SK-N-SH (cell line): Measurements from ENCODE around the gene MYOM1.

Source experiments
- CTCF ChIP-seq: fragments of 200-600 bp; sonication (generic); IDR thresholded peaks from 2 replicates; pipeline ENCODE4 v1.6.1; 2017; ENCODE audit warnings: antibody characterized with exemption, mild to moderate bottlenecking, moderate library complexity
- ELF1 ChIP-seq: IDR thresholded peaks from 2 replicates; pipeline ENCODE4 v1.4.0; 2012
- EP300 ChIP-seq, 2 experiments: IDR thresholded peaks; 2 replicates each; pipeline versions ENCODE4 v1.4.0 to v1.6.1; 2012; ENCODE audit warnings: borderline replicate concordance in 1 of 2, low read depth in 1 of 2, low read length in 1 of 2
- FOXJ3 ChIP-seq: sonication (generic); formaldehyde crosslinking; IDR thresholded peaks from 2 replicates; pipeline ENCODE4 v1.5.1; 2020; ENCODE audit warnings: mild to moderate bottlenecking, missing genetic modification reagents
- GABPA ChIP-seq: IDR thresholded peaks from 2 replicates; pipeline ENCODE4 v1.4.0; 2012; ENCODE audit warnings: low read depth, mild to moderate bottlenecking
- MXI1 ChIP-seq: IDR thresholded peaks from 2 replicates; pipeline ENCODE4 v1.6.1; 2012; ENCODE audit warnings: mild to moderate bottlenecking, low read depth, low read length, improper control_type of control experiment
- NFIC ChIP-seq: IDR thresholded peaks from 2 replicates; pipeline ENCODE4 v1.4.0; 2012; ENCODE audit warnings: borderline replicate concordance
- POLR2AphosphoS5 ChIP-seq: IDR thresholded peaks from 2 replicates; pipeline ENCODE4 v1.6.1; 2012; ENCODE audit warnings: low read depth, low read length
- RAD21 ChIP-seq: IDR thresholded peaks from 2 replicates; pipeline ENCODE4 v1.6.1; 2012; ENCODE audit warnings: mild to moderate bottlenecking, low read length
- TAF1 ChIP-seq: IDR thresholded peaks from 2 replicates; pipeline ENCODE4 v1.6.1; 2012; ENCODE audit warnings: low read depth, mild to moderate bottlenecking, low read length, moderate library complexity, borderline replicate concordance
- YY1 ChIP-seq: IDR thresholded peaks from 2 replicates; pipeline ENCODE4 v1.4.0; 2012; ENCODE audit warnings: low read depth, mild to moderate bottlenecking
- TF ChIP-seq, protein P1 (sequence below): IDR thresholded peaks from 2 replicates; pipeline ENCODE4; 2012

- TF ChIP-seq, protein P1, sequence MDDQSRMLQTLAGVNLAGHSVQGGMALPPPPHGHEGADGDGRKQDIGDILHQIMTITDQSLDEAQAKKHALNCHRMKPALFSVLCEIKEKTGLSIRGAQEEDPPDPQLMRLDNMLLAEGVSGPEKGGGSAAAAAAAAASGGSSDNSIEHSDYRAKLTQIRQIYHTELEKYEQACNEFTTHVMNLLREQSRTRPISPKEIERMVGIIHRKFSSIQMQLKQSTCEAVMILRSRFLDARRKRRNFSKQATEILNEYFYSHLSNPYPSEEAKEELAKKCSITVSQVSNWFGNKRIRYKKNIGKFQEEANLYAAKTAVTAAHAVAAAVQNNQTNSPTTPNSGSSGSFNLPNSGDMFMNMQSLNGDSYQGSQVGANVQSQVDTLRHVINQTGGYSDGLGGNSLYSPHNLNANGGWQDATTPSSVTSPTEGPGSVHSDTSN, result no peak
- no peak for TF ChIP-seq CTCF
- no peak for TF ChIP-seq EP300 (IDR thresholded peaks at IDR 0.05; ENCODE audit: borderline replicate concordance in 1 of 2, low read depth in 1 of 2, low read length in 1 of 2)
- no peak for TF ChIP-seq ELF1
- no peak for TF ChIP-seq TAF1
- no peak for TF ChIP-seq POLR2AphosphoS5
- no peak for TF ChIP-seq MXI1
- TF ChIP-seq RAD21, result no peak
- TF ChIP-seq YY1, result no peak
- TF ChIP-seq FOXJ3 (CRISPR knock-in tag), result no peak
- TF ChIP-seq GABPA, result no peak
- TF ChIP-seq NFIC, result no peak
These were observed 116.2 kb downstream of the MYOM1 start for GRCh38 chr18:3103576-3103975.
